ENCODE results near the gene CSRNP3.
"Not testable (repeated sequence)": the region's sequence is repeated elsewhere in the genome, so short reads cannot be mapped to it uniquely, and the experiment has no call there.

CSRNP3 gene

DNA sequence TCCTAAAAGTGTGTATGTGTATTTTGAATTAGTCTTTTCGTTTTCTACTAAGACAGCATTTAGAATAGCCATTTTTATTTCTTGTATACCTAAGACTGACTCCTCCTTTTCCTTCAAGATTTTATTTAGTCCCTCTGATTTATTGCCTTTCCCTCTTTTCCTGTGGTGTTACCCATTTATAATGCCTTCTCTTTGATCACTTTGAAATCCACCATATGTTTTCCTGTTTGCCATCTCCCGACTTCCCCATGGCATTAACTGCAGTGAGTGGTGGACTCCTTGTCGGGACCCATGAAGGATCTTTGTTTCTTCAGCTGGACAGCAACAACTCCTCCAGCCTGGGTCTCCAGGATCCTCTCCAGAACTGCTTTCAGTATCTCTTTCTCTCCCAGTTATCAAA lies 160.7 kb downstream of the CSRNP3 start:
- no peak for DNase-seq (ENCODE audit: extremely low read depth in 1 of 2, low read depth in 1 of 2)

DNA sequence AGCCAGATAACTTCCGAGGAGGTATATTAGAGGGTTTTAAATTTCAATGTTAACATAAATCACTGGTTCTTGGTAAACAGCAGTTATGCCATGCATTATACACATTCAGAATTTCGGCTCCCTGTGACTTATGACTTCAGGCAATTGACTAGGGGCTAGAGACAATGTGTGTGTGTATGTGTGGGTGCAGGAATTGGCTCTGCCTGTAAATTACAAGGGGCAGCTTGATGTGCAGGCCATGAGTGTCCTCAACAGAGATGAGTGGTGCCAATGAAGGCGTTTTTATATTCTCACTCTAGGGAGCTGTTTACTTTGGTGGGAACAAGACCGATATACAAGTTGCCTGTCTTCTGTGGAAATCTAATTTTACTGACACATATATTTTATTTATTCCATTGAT lies 161.6 kb downstream of the CSRNP3 start:
- no peak for DNase-seq (ENCODE audit: extremely low read depth in 1 of 2, low read depth in 1 of 2)

DNA sequence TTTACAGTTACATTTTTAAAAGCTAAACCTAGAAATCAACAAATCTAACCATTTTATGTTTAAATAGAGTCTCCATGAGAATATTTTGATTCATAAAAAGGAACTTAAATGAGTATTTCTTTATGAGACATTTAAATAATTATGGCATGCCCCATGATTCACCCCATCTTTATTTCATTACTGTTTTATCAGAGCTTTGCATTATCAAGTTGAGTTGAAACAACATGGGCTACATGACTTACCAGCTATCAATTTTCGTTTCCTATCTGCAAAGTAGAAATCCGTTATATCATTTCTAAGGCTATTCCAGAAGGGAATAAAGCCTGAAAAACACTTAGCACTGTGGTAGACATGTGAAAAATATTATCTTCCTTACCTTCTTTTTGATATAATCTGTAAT lies 163.1 kb downstream of the CSRNP3 start:
- DNase-seq (ENCODE audit: extremely low read depth in 1 of 2, low read depth in 1 of 2) = no peak

DNA sequence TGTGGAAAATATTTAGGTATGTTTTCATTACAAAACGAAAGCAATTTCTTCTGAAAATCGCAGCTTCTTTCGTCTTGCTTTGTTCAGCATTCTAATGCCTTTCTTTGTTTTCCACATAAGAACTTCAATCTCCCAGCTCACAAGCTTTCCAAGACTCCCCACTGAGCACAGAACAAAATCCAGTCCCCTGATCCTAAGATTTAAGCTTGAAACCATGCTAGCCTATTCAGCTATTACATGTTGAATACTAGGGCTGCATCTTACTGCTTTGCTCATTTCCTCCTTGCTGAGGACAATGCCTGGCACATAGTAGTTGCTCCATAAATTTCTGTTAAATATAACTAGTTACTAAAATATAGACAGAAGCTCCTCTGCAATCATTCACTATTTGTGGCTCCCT lies 163.9 kb downstream of the CSRNP3 start:
- no peak for DNase-seq (ENCODE audit: extremely low read depth in 1 of 2, low read depth in 1 of 2)

DNA sequence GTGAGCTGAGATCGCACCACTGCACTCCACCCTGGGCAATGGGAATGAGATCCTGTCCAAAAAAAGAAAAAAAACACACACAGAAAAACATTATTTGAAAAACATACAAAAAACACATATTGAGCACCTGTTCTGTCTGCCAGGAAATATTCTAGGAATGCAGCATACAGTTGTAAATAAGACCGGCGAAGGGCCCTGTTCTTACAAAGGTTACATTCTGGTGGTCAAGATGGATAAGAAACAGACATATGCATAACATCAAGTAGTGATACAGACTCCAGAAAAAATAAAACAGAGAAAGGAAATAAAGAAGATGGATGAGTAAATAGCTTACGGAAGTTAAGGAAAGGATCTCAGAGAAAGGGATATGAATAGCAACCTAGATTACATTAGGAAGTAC lies 164.8 kb downstream of the CSRNP3 start:
- no peak for DNase-seq (ENCODE audit: extremely low read depth in 1 of 2, low read depth in 1 of 2)

DNA sequence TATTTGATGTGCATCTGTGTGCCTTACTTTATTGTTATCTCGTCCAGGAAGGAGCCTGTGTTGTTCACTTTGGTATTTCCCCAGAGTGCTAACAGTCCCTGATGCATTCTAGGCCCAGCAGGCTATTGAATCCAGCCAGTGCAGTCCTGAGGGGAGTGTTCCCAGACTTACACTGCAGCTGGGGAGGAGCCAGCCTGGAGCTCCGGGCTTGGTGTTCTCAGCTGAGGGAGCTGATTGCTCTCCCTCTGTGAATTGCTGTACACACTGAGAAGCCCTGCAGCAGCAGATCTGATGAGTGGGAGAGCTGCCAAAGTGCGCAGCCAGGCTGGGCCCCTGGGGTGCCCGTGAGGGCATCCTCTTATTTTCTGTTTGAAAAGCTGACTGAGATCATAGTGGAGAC lies 165.4 kb downstream of the CSRNP3 start:
- DNase-seq (ENCODE audit: extremely low read depth in 1 of 2, low read depth in 1 of 2) = no peak

DNA sequence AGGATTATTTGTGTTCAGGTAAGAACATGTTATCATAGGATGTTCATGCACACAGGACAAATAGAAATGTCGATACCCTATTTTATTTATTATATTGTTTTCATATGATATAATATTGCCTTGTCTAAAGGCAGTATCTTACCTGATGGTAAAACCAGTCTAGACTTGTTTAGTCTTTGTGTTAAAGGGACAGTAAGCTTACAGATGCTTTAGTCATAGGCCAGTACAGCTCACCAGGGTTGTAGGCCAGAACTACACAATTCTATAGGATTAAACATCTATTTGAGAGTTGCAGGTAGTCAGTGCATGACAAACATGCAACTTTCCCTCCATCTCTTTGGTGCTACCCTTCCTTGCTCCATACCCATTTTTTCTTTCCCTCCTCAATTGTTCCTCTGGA lies 166.0 kb downstream of the CSRNP3 start:
- DNase-seq (ENCODE audit: extremely low read depth in 1 of 2, low read depth in 1 of 2) = no peak

DNA sequence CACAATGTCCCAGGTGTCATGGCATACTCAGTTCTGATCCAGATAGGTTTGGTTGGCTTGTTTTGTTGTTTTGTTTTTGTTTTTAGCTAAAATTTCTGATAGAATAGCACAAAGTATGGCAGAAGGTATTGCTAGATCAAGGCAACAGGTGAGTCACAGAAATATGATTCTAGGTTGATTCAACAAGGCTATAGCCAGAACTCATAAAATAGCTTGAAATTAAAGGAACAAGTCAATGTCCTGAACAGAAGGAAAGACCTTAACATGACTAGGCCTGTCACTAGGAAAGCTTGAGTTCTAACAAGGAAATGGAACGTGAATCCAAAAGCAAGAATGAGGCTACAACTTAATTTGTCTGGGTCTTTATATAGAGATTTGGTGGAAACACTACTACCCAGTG lies 167.5 kb downstream of the CSRNP3 start:
- no peak for DNase-seq (ENCODE audit: extremely low read depth in 1 of 2, low read depth in 1 of 2)

DNA sequence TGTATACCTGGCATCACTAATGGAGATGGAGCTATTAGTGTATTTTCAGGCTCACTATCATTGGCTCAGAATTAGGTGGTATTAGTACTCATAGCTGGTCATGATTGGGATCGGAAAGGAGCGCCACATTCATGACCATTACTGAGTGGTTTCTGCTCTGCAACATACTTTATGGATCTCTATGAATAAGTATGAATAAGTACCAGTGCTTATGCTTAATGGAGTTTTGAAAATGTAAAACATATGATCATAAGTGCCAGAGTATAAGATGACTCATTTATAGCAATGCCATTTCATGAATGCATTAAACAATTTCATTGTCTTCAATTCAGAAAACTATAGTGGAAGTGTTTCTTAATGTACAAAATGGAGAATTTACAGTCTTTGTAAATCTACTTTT lies 167.9 kb downstream of the CSRNP3 start:
- no peak for DNase-seq (ENCODE audit: extremely low read depth in 1 of 2, low read depth in 1 of 2)

DNA sequence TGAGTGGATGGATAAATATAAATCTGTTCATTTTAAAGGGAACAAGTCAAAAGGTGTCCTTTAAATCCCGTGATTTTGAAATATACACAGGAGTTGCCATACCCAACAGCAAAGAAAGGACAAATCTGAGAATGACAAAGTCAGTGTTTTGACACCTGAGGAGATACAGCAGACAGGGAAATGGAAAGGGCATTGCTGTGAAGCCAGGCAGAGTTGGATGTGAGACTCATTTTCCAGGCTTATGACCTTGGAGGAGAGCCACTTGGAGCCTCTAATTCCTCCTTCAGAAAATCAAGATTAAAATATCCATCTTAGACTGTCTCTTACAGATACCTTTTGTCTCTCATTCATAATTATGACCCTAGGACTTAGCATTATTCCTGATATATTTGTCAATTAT lies 170.0 kb downstream of the CSRNP3 start:
- no peak for DNase-seq (ENCODE audit: extremely low read depth in 1 of 2, low read depth in 1 of 2)

DNA sequence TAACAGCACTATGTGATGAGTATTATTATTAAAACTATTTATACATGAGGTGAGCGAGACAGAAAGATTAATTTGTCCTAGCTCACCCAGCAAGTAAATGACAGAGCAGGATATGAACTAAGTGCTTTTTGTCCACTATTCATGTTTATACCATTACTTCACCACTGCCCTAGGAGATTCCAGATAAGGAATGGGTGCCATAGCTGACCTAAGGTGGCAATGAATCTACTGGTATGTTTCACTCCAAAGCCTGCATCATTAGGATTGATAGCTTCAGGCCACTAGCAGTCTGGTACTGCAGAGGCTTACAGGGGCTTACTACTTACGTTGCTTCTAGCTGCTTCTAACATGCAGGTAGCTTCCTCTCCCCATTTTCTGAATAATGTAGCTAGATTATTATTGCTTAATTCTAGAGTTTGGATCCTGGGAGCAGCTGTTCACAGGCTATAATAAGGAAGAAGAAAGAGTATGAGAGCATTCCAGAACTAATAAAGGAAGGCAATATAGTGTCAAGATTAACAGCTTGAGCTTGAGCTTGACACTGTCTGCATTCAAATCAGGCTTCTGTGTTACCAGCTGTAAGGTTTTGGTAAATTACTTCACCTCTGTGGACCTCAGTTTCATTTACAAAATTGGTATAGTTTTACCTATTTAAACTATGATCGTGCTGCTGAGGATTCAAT lies 170.9 kb downstream of the CSRNP3 start:
- DNase-seq (ENCODE audit: extremely low read depth in 1 of 2, low read depth in 1 of 2) = no peak

DNA sequence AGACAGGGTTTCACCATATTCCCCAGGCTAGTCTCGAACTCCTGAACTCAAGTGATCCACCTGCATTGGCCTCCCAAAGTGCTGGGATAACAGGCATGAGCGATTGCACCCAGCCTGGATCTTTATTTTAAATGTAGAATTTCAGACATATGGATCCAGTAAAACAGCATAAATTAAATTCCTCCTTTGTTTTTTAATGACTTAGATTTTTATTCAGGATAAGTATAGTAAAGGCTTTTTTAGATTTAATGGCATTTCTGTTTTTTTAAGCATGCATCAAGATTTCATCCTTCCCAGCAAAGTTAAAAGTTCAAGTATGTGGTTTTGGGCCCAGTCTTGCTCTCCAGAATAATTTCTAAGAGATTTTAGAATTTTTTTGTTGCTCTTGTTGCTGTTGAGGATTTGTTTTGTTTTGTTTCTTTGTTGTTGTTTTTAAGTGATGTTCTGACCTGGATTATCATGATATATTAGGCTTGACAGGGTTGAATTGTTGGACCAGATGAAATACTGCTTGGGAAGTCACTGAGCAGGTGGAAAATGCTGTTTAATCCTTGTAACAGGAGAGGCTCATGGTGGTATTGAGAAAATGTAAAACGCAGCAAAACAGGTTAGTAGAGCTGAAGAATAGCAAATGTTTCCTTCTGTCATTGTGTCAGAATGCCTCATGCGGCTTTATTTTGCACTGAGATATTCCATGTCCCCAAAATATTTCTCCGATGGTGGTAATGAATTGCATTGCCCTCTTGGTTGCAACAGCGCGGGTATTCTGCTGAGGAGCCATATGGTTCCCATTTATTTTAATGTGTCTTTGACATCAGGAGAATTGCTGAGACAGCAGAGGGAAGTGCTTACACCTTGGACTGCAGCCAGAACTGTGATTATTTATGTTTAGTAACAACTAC lies 176.7 kb downstream of the CSRNP3 start:
- DNase-seq (ENCODE audit: extremely low read depth in 1 of 2, low read depth in 1 of 2) = no peak

DNA sequence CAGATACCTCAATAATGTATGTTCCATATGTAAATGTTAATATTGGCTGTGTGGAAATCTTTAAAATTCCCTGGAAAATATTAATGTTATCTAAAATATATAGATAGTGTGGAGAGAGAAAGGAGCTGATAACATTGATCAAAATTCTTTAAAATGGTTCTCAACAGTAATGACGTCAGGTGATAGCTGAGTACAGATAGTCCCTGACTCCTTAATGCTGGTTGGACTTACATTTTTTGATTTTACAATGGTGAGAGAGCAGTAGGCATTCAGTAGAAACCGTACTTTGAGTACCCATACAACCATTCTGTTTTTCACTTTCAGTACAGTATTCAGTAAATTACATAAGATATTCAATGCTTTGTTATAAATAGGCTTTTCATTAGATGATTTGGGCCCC lies 177.9 kb downstream of the CSRNP3 start:
- DNase-seq (ENCODE audit: extremely low read depth in 1 of 2, low read depth in 1 of 2) = no peak

DNA sequence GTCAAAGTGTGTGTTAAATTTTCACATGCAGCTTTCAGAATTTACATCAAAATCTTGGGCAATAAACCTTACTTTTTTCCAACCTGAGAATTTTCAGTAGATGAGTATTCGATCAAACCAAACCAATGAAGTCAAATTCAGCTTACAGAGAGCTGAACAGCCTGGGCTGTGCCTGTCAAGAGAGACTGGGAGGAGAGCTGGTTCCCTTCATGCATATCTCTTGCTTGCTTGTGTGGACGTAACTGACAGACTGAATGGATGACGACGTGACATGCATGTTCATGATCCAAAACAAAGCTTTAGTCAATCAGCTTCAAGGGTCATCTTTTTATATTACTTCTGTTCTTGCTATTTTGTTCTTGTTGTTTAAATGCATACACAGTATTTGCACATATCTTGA lies 179.3 kb downstream of the CSRNP3 start:
- DNase-seq (ENCODE audit: extremely low read depth in 1 of 2, low read depth in 1 of 2) = no peak

DNA sequence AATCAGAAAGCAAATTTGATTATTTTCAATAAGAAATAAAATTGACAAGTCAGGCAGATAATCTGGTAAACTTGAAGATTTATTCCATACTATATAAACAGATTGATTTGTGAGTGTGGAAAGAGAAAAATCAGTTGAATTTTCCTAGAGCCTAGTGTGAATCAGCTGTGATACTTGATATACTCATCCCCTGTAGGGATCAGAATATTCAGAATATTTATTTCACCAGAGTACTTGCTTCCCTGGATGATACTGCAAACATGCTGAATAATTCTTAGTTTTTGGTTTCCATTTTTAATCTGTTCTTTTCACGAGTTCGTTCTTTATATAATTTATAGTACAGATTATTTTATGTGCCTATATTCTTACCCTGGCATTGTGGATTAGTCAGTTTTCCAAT lies 181.7 kb downstream of the CSRNP3 start:
- DNase-seq (ENCODE audit: extremely low read depth in 1 of 2, low read depth in 1 of 2) = no peak

DNA sequence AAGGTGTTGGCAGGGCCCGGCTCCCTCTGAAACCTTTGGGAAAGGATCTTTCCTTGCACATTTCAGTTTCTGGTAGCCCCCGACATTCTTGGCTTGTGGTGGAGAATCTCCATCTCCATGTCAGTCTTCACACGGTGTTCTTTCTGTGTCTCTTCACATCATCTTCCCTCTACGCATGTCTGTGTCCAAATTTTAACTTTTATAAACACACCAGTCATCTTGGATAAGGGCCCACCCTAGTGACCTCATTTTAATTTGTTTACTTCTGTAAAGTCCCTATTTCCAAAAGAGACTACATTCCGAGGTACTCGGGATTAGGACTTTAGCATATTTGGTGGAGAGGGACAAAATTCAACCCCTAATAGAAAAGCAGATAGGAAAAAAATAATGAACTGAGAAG lies 186.2 kb downstream of the CSRNP3 start:
- DNase-seq (ENCODE audit: extremely low read depth in 1 of 2, low read depth in 1 of 2) = no peak

DNA sequence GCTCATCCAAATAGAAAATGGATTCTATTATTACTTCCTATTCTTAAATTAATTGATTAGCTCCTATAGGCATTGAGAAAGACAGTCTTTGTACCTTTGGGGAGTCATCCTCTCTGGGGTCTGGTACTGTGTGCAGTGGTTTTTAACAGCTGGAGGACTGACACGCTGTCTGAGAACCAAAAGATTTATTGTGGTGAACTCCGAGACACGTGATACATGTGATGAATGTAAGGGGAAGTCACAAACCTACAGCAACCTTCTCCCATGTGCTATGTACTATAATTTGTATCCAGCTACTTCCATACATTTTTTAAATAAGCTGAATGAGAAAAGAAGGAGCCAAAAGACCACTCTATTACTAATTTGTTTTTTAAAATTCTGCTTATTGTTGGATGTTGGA lies 190.9 kb downstream of the CSRNP3 start:
- no peak for DNase-seq (ENCODE audit: extremely low read depth in 1 of 2, low read depth in 1 of 2)

DNA sequence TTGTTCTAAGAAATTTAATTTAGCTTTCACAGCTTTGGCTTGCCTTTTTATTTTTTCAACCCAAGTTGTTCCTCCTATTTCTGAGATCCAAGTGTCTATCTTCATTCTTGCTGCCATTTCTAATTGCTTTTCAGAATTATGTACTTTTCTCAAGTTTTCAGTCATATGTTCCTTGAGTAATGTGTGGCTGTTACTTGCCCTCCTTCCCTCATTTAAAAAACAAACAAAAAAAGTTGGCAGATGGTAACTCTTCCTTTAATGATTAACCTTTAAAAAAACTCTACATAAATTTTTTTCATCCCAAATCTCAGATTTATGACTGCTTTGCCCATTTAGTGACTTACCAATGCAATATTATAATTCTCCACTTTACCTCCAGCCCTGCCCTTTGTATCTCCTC lies 193.2 kb downstream of the CSRNP3 start:
- no peak for DNase-seq (ENCODE audit: extremely low read depth in 1 of 2, low read depth in 1 of 2)

DNA sequence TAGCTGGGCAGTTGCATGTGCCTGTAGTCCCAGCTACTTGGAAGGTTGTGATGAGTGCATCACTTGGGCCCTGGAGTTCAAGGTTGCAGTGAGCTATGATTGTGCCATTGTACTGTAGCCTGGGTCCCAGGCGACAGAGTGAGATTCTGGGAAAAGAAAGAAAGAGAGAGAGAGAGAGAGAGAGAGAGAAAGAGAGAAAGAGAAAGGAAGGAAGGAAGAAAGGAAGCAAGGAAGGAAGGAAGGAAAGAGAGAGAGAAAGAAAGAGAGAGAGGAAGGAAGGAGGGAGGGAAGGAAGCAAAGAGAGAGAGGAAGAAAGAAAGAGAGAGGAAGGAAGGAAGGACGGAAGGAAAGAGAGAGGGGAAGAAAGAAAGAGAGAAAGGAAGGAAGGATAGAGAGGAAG lies 196.1 kb downstream of the CSRNP3 start:
- DNase-seq (ENCODE audit: extremely low read depth in 1 of 2, low read depth in 1 of 2) = no peak

DNA sequence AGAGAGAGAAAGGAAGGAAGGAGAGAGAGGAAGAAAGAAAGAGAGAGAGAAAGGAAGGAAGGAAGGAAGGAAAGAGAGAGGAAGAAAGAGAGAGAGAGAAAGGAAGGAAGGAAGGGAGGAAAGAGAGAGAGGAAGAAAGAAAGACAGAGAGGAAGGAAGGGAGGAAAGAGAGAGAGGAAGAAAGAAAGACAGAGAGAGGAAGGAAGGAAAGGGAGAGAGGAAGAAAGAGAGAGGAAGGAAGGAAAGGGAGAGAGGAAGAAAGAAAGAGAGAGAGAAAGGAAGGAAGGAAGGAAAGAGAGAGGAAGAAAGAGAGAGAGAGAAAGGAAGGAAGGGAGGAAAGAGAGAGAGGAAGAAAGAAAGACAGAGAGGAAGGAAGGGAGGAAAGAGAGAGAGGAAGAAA lies 196.6 kb downstream of the CSRNP3 start:
- DNase-seq (ENCODE audit: extremely low read depth in 1 of 2, low read depth in 1 of 2) = not testable (repeated sequence)

DNA sequence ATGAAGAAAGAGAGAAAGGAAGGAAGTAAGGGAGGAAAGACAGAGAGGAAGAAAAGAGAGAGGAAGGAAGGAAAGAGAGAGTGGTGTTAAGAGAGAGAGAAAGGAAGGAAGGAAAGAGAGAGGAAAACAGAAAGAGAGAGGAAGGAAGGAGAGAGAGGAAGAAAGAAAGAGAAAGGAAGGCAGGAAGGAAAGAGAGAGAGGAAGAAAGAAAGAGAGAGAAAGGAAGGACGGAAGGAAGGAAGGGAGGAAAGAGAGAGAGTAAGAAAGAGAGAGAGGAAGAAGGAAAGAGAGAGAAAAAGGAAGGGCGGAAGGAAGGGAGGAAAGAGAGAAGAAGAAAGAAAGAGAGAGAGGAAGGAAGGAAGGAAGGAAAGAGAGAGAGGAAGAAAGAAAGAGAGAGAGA lies 197.1 kb downstream of the CSRNP3 start:
- no peak for DNase-seq (ENCODE audit: extremely low read depth in 1 of 2, low read depth in 1 of 2)

DNA sequence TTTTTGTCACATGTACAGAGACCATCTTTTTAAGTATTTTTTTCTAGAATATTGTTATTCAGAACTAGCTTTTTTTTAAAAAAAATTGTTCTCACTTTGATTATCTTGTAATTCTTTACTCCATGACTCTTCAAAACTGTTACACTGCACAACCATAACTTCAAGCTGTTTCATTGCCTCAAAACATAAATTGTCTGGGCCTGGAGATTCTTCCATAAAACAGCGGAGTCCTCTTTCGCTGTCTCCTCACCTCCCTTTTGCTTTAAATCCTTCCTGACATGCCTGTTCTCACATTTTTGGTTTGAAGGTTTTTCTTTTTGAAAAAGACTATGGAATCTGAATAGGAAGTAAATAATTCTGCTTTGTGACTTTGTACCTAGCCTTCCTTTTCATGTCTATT lies 197.9 kb downstream of the CSRNP3 start:
- no peak for DNase-seq (ENCODE audit: extremely low read depth in 1 of 2, low read depth in 1 of 2)

DNA sequence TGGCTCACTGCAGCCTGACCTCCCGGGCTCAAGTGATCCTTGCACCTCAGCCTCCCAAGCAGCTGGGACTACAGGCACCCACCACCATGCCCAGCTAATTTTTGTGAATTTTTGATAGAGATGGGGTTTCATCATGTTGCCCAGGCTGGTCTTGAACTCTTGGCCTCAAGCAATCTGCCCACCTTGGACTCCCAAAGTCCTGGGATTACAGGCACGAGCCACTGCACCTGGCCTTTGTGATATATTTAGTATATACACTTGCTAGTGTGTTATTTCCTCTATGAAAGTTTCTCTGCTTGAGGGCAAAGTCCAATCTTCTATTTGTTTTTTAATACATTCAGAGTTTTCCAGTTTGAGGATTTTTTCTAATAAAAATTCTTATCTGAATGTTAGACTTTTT lies 205.3 kb downstream of the CSRNP3 start:
- no peak for DNase-seq (ENCODE audit: extremely low read depth in 1 of 2, low read depth in 1 of 2)

All from stimulated activated CD8-positive, alpha-beta memory T cell treated with anti-CD3 and anti-CD28 coated beads, Interleukin-7, amount 100 ng/mL, for 48 hours (primary cell).